ENCODE results near the gene DMRTB1. TPM values are rescaled to one million over a fixed set of nuclear protein-coding genes. Genes with fewer than 3 reads are reported as not detected.

The DMRTB1 gene
- total and polyA plus RNA-seq, 2 of the 8 experiments (the other 6 are each of a cell fraction or from before 2014, with no cell fraction given), result 0.06 to 0.35 TPM

- TF ChIP-seq CHD7 (IDR thresholded peaks at IDR 0.05; ENCODE audit: insufficient replicate concordance, low read length) (no peak), MAX (IDR thresholded peaks at IDR 0.05) (no peak), POU5F1 (IDR thresholded peaks at IDR 0.05; ENCODE audit: low read depth, low read length) (no peak), SP2 (IDR thresholded peaks at IDR 0.05; ENCODE audit: low read length) (no peak), BRCA1 (IDR thresholded peaks at IDR 0.05; ENCODE audit: low read depth, low read length) (no peak), KDM1A (IDR thresholded peaks at IDR 0.05; ENCODE audit: borderline replicate concordance, low read length) (no peak)
These were observed 13.1 kb upstream of the DMRTB1 start (continued) for GRCh38 chr1:53446051-53446450.
